Measurements from ENCODE around the gene DCD.

- no peak for TF ChIP-seq POLR2A (IDR thresholded peaks at IDR 0.05)
- TF ChIP-seq, protein P1, sequence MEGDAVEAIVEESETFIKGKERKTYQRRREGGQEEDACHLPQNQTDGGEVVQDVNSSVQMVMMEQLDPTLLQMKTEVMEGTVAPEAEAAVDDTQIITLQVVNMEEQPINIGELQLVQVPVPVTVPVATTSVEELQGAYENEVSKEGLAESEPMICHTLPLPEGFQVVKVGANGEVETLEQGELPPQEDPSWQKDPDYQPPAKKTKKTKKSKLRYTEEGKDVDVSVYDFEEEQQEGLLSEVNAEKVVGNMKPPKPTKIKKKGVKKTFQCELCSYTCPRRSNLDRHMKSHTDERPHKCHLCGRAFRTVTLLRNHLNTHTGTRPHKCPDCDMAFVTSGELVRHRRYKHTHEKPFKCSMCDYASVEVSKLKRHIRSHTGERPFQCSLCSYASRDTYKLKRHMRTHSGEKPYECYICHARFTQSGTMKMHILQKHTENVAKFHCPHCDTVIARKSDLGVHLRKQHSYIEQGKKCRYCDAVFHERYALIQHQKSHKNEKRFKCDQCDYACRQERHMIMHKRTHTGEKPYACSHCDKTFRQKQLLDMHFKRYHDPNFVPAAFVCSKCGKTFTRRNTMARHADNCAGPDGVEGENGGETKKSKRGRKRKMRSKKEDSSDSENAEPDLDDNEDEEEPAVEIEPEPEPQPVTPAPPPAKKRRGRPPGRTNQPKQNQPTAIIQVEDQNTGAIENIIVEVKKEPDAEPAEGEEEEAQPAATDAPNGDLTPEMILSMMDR (IDR thresholded peaks at IDR 0.05), result no peak
Observed at GRCh38 chr12:54606556-54606955, 41.6 kb downstream of the DCD start.
